GM18507 (cell line): ENCODE results near the gene SELENOO.

Experiments used
- DNase-seq: peaks from one replicate; pipeline ENCODE4 v3.0.0; 2011; ENCODE audit warnings: low read depth; ENCODE audit not compliant: insufficient read length; ENCODE audit errors: extremely low spot score
- FAIRE-seq: peaks from 2 replicates; lab custom pipeline; 2011; peaks lifted over from hg19 to GRCh38; lab: Jason Lieb, UNC

SELENOO gene

GRCh38 chr22:50260801-50261614 lies 60.2 kb downstream of the SELENOO start:
- DNase-seq (no peak), FAIRE-seq (peak; percentile 56)

DNA sequence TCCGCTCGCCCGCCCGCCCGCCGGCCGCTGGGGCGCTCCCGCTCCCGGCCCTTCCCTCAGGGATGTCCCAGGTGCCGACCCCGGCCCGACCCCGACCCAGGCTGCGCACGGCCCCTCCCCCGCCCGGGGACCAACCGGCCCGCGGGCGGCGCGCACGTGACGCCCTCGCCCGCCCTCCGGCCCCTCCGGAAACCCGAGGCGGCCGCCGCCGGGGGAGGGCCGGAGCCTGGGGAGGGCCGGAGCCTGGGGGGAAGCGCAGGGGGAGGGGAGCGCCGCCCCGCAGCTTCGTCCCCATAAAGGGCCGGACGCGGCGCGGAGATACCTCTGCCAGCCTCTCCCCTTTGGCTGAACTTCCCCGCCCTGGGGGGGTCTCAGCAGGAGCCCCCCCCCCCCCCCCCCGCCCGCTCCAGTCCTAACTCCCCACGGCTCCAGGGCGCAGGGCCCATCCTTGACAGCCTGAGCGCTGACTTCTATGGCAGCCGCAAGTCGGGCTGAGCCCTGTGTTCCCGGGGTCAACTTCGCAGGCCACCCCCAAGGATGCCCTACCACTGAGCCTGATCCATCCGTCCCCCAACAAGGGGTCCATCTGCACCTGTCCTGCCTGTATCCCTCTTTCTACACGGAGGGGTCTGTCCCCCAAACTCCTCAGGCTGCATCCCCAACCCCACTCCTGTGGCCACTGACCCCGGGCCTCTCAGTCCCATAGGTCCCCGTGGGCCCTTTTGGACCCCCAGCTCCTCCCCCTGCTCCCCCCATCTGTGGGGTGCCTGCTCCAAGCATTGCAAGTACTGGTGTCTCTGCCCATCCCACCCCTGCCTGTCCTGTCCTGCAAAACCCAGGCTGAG lies 61.0 kb downstream of the SELENOO start, which contains the start of gene MAPK12:
Gene MAPK12, minus strand, starts transcription at position 69 of the 845 bp plus-strand sequence. CDS start 174 bp downstream, outside the sequence.
- no peak for FAIRE-seq
- DNase-seq: peak; percentile 68

DNA sequence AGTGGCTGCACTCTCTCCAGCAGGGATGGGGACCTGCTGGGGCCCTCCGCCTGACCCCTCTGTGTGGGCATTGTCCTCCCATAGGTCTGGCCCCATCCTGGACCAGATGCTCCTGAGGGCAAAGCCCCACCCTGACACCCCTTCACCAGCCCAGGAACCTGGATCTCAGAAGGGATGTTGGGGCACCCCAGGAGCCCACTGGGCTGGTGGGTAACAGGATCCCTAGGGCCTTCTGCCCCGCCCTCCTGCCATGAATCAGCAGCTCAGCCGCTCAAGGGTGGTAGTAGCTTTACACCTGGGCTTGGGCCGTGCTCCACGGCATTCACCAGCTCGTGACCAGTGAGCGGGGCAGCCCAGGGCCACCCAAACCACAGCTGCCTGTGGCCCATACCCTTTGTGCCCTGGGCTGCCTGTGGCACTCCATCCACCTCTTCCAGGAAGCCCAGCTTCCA lies 61.7 kb downstream of the SELENOO start:
- FAIRE-seq (no peak), DNase-seq (no peak)

GRCh38 chr22:50262973-50263617 lies 62.3 kb downstream of the SELENOO start:
- FAIRE-seq (no peak), DNase-seq (no peak)

GRCh38 chr22:50264104-50264745 lies 63.4 kb downstream of the SELENOO start:
- DNase-seq (no peak), FAIRE-seq (no peak)

- FAIRE-seq: no peak
- DNase-seq: no peak
These were observed 64.3 kb downstream of the SELENOO start for GRCh38 chr22:50264946-50265669.

GRCh38 chr22:50266994-50267393 lies 66.2 kb downstream of the SELENOO start:
- DNase-seq (no peak), FAIRE-seq (no peak)
